Stimulated activated naive B cell treated with anti-CD40 and anti-IgM and Interleukin-4, amounts not matched to agents 10 μg/mL and 1 μg/mL and 100 μg/mL, for 72 hours (primary cell): ENCODE measurements around the gene ARMC12.

Source experiments
- ATAC-seq, 2 donors: fragments of 150-1000 bp; cut with Tn5 transposase; replicated peaks; 2 replicates each; pipeline ENCODE4 v1.10.0; 2021; ENCODE audit warnings: moderate library complexity in 1 of 2
- DNase-seq: peaks from one replicate; pipeline ENCODE4 v3.0.0; 2021
- H3K27ac Mint-ChIP-seq: one replicate; pipeline ENCODE4 v1.8.0; 2022; ENCODE audit warnings: mild to moderate bottlenecking, mixed read lengths
- H3K27me3 Mint-ChIP-seq, 2 donors: one replicate each; pipeline ENCODE4 v1.8.0; 2022; ENCODE audit warnings: mixed read lengths in 2 of 2
- H3K36me3 Mint-ChIP-seq, 2 donors: one replicate each; pipeline ENCODE4 v1.8.0; 2022; ENCODE audit warnings: mixed read lengths in 2 of 2, mild to moderate bottlenecking in 1 of 2
- H3K4me1 Mint-ChIP-seq, 2 donors: one replicate each; pipeline ENCODE4 v1.8.0; 2022; ENCODE audit warnings: mixed read lengths in 2 of 2, mild to moderate bottlenecking in 1 of 2
- H3K4me3 Mint-ChIP-seq, 2 donors: one replicate each; pipeline ENCODE4 v1.8.0; 2022; ENCODE audit warnings: mild to moderate bottlenecking in 2 of 2, mixed read lengths in 2 of 2, moderate library complexity in 1 of 2
- H3K9me3 Mint-ChIP-seq, 2 donors: one replicate each; pipeline ENCODE4 v1.8.0; 2022; ENCODE audit warnings: mixed read lengths in 2 of 2, mild to moderate bottlenecking in 1 of 2

ARMC12 gene

GRCh38 chr6:35757456-35758123 is 20.8 kb downstream of the ARMC12 start:
- H3K27ac Mint-ChIP-seq = no peak overlapping the region

GRCh38 chr6:35759426-35759825 is 22.6 kb downstream of the ARMC12 start:
- no peak for DNase-seq
- no peak overlapping the region for H3K4me3 Mint-ChIP-seq
- peaks cover 34 to 44% of the 10 kb centered on the region in 2 donors for H3K27me3 Mint-ChIP-seq
- peaks cover 0 to 8% of the 10 kb centered on the region in 2 donors for H3K9me3 Mint-ChIP-seq
- H3K27ac Mint-ChIP-seq = no peak overlapping the region
- ATAC-seq = no peak
- H3K36me3 Mint-ChIP-seq = peaks cover 6 to 8% of the 10 kb centered on the region in 2 donors
- peaks cover 31 to 32% of the 10 kb centered on the region in 2 donors for H3K4me1 Mint-ChIP-seq

More at GRCh38 chr6:35757456-35758123, 20.8 kb downstream of the ARMC12 start:
- Mint-ChIP-seq H3K27me3 (peaks cover 17 to 25% of the 10 kb centered on the region in 2 donors), H3K9me3 (peaks cover 0 to 8% of the 10 kb centered on the region in 2 donors), H3K36me3 (peaks cover 6 to 8% of the 10 kb centered on the region in 2 donors), H3K4me3 (no peak overlapping the region), H3K4me1 (peaks cover 21 to 23% of the 10 kb centered on the region in 2 donors)
- DNase-seq (no peak), ATAC-seq (peak in 1 of 2 donors; percentile 38)

- H3K4me3 Mint-ChIP-seq = no peak overlapping the region
- peaks cover 32 to 44% of the 10 kb centered on the region in 2 donors for H3K27me3 Mint-ChIP-seq
- no peaks in the 10 kb centered on the region for H3K9me3 Mint-ChIP-seq
- H3K27ac Mint-ChIP-seq = no peak overlapping the region
- peaks cover 15 to 19% of the 10 kb centered on the region in 2 donors for H3K4me1 Mint-ChIP-seq
- no peak for ATAC-seq
- no peak for DNase-seq
- no peaks in the 10 kb centered on the region for H3K36me3 Mint-ChIP-seq
Observed at GRCh38 chr6:35765739-35766138, 28.9 kb downstream of the ARMC12 start.

- no peaks in the 10 kb centered on the region for H3K9me3 Mint-ChIP-seq
- no peak overlapping the region for H3K27ac Mint-ChIP-seq
- H3K36me3 Mint-ChIP-seq = no peaks in the 10 kb centered on the region
- peaks cover 8 to 11% of the 10 kb centered on the region in 2 donors for H3K27me3 Mint-ChIP-seq
- H3K4me1 Mint-ChIP-seq = peaks cover 21 to 28% of the 10 kb centered on the region in 2 donors
- DNase-seq (no peak), ATAC-seq (no peak)
- H3K4me3 Mint-ChIP-seq = no peak overlapping the region
Observed at GRCh38 chr6:35769211-35769610, 32.4 kb downstream of the ARMC12 start.

GRCh38 chr6:35771343-35771627 is 34.5 kb downstream of the ARMC12 start:
- no peaks in the 10 kb centered on the region for H3K36me3 Mint-ChIP-seq
- H3K27ac Mint-ChIP-seq = no peak overlapping the region
- peaks cover 19 to 28% of the 10 kb centered on the region in 2 donors for H3K4me1 Mint-ChIP-seq
- no peaks in the 10 kb centered on the region for H3K27me3 Mint-ChIP-seq
- no peaks in the 10 kb centered on the region for H3K9me3 Mint-ChIP-seq
- H3K4me3 Mint-ChIP-seq = no peak overlapping the region
- DNase-seq (no peak), ATAC-seq (no peak)

- Mint-ChIP-seq H3K4me3 (no peak overlapping the region), H3K36me3 (no peaks in the 10 kb centered on the region), H3K27me3 (peaks cover 11 to 15% of the 10 kb centered on the region in 2 donors), H3K27ac (no peak overlapping the region), H3K4me1 (peaks cover 25 to 42% of the 10 kb centered on the region in 2 donors), H3K9me3 (no peaks in the 10 kb centered on the region)
- no peak for DNase-seq
- ATAC-seq = no peak
Observed at GRCh38 chr6:35774116-35774794, 37.4 kb downstream of the ARMC12 start.

- ATAC-seq (no peak), DNase-seq (no peak)
- Mint-ChIP-seq H3K36me3 (no peaks in the 10 kb centered on the region), H3K27me3 (peaks cover 11 to 18% of the 10 kb centered on the region in 2 donors), H3K9me3 (no peaks in the 10 kb centered on the region), H3K27ac (no peak overlapping the region), H3K4me1 (peaks cover 27 to 42% of the 10 kb centered on the region in 2 donors), H3K4me3 (no peak overlapping the region)
Observed at GRCh38 chr6:35775031-35775430, 38.2 kb downstream of the ARMC12 start.

- peak within 1 kb of the TSS; percentile 81 for H3K4me3 Mint-ChIP-seq
- peak; percentile 15 for DNase-seq
- no peaks in the 10 kb centered on the region for H3K9me3 Mint-ChIP-seq
- peaks cover 15 to 26% of the 10 kb centered on the region in 2 donors for H3K4me1 Mint-ChIP-seq
- peak; percentile 78 to 79 for ATAC-seq
- peaks cover 18 to 25% of the 10 kb centered on the region in 2 donors for H3K27me3 Mint-ChIP-seq
- no peaks in the 10 kb centered on the region for H3K36me3 Mint-ChIP-seq
- H3K27ac Mint-ChIP-seq = no peak within 1 kb of the TSS
Observed at GRCh38 chr6:35776364-35777215, 39.8 kb downstream of the ARMC12 start, which contains the start of gene CLPSL2. Gene CLPSL2, plus strand, starts transcription at chr6:35776598. Its CDS starts 21 bp downstream, at chr6:35776619.

GRCh38 chr6:35777356-35778102 is 40.7 kb downstream of the ARMC12 start:
- Mint-ChIP-seq H3K27ac (no peak overlapping the region), H3K27me3 (peaks cover 24 to 28% of the 10 kb centered on the region in 2 donors), H3K9me3 (no peaks in the 10 kb centered on the region), H3K4me3 (peak overlapping the region; percentile 74 to 80), H3K36me3 (no peaks in the 10 kb centered on the region), H3K4me1 (peaks cover 10 to 19% of the 10 kb centered on the region in 2 donors)
- DNase-seq (no peak), ATAC-seq (no peak)

GRCh38 chr6:35778437-35778836 is 41.6 kb downstream of the ARMC12 start:
- H3K9me3 Mint-ChIP-seq = no peaks in the 10 kb centered on the region
- ATAC-seq = no peak

GRCh38 chr6:35780719-35781118 is 43.9 kb downstream of the ARMC12 start, which contains the start of gene CLPSL1:
Gene CLPSL1, plus strand, starts transcription at chr6:35781019. Its CDS starts 92 bp downstream, at chr6:35781111.
- H3K9me3 Mint-ChIP-seq = no peaks in the 10 kb centered on the region
- no peak for DNase-seq
- no peak within 1 kb of the TSS for H3K27ac Mint-ChIP-seq
- H3K27me3 Mint-ChIP-seq = peaks cover 38 to 48% of the 10 kb centered on the region in 2 donors
- no peaks in the 10 kb centered on the region for H3K36me3 Mint-ChIP-seq
- no peak within 1 kb of the TSS for H3K4me3 Mint-ChIP-seq
- no peak for ATAC-seq
- peaks cover 9 to 16% of the 10 kb centered on the region in 2 donors for H3K4me1 Mint-ChIP-seq

More at GRCh38 chr6:35778437-35778836, 41.6 kb downstream of the ARMC12 start:
- no peak for DNase-seq
- no peaks in the 10 kb centered on the region for H3K36me3 Mint-ChIP-seq
- peaks cover 10 to 19% of the 10 kb centered on the region in 2 donors for H3K4me1 Mint-ChIP-seq
- no peak overlapping the region for H3K4me3 Mint-ChIP-seq
- peaks cover 24 to 34% of the 10 kb centered on the region in 2 donors for H3K27me3 Mint-ChIP-seq
- H3K27ac Mint-ChIP-seq = no peak overlapping the region

GRCh38 chr6:35781290-35781689 is 44.5 kb downstream of the ARMC12 start:
- H3K9me3 Mint-ChIP-seq = no peaks in the 10 kb centered on the region
- peaks cover 8 to 14% of the 10 kb centered on the region in 2 donors for H3K4me1 Mint-ChIP-seq
- no peak for ATAC-seq
- no peak overlapping the region for H3K4me3 Mint-ChIP-seq
- no peak overlapping the region for H3K27ac Mint-ChIP-seq
- peaks cover 43 to 49% of the 10 kb centered on the region in 2 donors for H3K27me3 Mint-ChIP-seq
- H3K36me3 Mint-ChIP-seq = no peaks in the 10 kb centered on the region
- no peak for DNase-seq

- no peaks in the 10 kb centered on the region for H3K36me3 Mint-ChIP-seq
- H3K9me3 Mint-ChIP-seq = no peaks in the 10 kb centered on the region
- no peak overlapping the region for H3K4me3 Mint-ChIP-seq
- no peak for DNase-seq
- peaks cover 4 to 5% of the 10 kb centered on the region in 2 donors for H3K4me1 Mint-ChIP-seq
- H3K27ac Mint-ChIP-seq = no peak overlapping the region
- no peak for ATAC-seq
- peaks cover 49 to 59% of the 10 kb centered on the region in 2 donors for H3K27me3 Mint-ChIP-seq
Observed at GRCh38 chr6:35782424-35782823, 45.6 kb downstream of the ARMC12 start.
